AG09309 (cell line): Measurements from ENCODE around the gene MS4A6E.

Experiments
- DNase-seq: peaks from one replicate; pipeline ENCODE4 v3.0.0-alpha.2; 2010; ENCODE audit warnings: low read depth
- H3K4me3 ChIP-seq: 2 replicates; pipeline ENCODE4 v1.5.1; 2011; ENCODE audit warnings: mild to moderate bottlenecking, low read depth, low read length, moderate library complexity; ENCODE audit not compliant: control insufficient read depth
- TF ChIP-seq, protein P1 (sequence below): IDR thresholded peaks from 2 replicates; pipeline ENCODE4 v1.5.1; 2011; ENCODE audit warnings: mild to moderate bottlenecking, low read depth, low read length, inconsistent platforms; ENCODE audit not compliant: insufficient read depth, control insufficient read depth; ENCODE audit errors: missing control alignments

MS4A6E gene

DNA sequence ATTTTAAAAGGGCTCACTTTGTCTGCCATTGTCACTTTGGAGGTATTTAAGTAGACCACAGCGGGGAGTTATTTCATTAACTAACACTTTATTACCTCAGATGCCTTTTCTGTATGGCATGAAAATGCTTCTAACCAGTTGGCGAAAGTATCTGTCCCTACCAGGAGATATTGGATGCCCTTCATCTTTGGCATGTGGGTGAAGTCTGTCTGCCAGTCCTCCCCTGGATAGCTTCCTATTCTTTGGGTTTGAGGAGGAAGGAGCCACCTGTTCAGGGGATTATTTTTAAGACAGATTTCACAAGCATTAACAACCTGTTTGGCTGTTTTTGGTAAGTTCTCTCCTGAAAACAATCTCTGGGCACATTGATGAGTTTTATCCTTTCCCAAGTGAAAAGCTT lies 17.1 kb downstream of the MS4A6E start:
- DNase-seq, result no peak

DNA sequence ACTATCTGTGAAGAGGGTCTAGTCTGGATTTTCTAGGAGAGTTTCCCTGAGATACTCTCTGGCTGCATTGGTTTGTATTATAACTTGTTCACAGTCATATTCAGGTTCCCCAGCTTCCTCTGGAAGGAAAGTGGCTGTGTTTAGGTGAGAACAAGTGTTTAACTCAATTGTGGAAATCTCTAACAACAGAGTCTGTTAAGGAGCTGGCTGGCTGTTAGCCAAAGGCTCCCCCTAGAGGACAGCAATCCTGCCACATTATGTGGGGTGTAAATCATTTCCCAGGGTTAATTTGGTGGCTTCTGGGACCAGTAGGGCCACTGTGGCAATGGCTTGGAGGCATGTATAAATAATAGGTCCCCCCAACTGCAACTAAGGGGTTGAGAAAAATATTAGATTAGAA lies 18.4 kb downstream of the MS4A6E start:
- DNase-seq, result no peak
- H3K4me3 ChIP-seq, result no peak overlapping the region
- TF ChIP-seq, protein P1, sequence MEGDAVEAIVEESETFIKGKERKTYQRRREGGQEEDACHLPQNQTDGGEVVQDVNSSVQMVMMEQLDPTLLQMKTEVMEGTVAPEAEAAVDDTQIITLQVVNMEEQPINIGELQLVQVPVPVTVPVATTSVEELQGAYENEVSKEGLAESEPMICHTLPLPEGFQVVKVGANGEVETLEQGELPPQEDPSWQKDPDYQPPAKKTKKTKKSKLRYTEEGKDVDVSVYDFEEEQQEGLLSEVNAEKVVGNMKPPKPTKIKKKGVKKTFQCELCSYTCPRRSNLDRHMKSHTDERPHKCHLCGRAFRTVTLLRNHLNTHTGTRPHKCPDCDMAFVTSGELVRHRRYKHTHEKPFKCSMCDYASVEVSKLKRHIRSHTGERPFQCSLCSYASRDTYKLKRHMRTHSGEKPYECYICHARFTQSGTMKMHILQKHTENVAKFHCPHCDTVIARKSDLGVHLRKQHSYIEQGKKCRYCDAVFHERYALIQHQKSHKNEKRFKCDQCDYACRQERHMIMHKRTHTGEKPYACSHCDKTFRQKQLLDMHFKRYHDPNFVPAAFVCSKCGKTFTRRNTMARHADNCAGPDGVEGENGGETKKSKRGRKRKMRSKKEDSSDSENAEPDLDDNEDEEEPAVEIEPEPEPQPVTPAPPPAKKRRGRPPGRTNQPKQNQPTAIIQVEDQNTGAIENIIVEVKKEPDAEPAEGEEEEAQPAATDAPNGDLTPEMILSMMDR, result no peak

More for the DNA sequence above, 17.1 kb downstream of the MS4A6E start:
- H3K4me3 ChIP-seq, result no peak overlapping the region
- TF ChIP-seq, protein P1, result no peak

DNA sequence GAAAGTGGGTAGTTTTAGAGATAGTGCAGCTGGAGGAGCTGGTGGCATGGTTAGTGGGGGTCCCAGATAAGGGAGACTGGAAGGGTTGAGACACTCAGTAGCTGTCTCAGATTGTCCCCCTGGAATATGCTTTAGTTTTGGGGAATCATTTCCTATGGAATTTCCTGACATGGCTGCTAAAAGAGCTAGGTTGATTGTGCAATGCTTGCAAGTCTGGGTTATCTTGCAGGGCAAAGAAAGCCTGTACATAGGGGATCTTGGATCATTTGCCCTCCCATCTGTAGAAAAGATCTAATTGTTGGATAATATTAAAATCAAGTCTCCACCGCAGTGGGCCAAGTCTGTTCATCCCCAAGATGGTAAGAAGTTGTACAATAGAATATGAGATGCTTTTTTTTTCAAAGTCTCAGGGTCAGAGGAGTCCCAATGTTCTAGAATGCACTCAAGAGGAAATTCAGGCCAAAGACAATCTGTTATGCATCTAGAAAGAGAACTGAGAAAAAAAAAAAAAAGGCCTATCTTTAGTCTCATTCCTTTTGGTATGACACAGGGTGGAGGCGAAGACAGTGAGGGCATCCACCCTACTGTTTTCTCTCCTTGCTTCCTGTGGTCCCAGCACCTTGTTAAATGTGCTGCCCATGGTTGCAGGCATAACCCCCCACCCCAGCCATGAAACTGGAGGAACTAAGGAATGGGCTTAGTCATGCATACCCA lies 20.2 kb downstream of the MS4A6E start:
- no peak for DNase-seq
- TF ChIP-seq, protein P1, result no peak
- no peak overlapping the region for H3K4me3 ChIP-seq

DNA sequence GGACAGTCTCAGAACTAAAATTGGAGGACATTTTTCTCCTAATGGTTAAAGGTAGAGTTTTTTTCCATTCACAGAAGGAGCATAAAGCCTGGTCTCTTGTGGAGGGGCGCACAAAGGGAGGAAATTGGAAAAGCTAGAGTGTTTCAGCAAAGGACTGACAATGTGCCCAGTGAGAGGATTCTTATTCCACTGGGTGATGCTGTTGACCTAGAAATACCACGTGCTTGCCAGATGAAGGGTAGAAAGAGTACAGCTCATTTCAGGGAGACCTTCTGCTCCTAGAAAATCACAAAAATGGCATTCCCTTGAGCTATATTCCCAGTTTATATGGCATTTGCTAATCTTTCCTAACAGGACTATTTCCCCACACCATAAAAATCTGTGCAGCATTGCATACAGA lies 21.1 kb downstream of the MS4A6E start:
- no peak overlapping the region for H3K4me3 ChIP-seq
- TF ChIP-seq, protein P1, result no peak
- no peak for DNase-seq

DNA sequence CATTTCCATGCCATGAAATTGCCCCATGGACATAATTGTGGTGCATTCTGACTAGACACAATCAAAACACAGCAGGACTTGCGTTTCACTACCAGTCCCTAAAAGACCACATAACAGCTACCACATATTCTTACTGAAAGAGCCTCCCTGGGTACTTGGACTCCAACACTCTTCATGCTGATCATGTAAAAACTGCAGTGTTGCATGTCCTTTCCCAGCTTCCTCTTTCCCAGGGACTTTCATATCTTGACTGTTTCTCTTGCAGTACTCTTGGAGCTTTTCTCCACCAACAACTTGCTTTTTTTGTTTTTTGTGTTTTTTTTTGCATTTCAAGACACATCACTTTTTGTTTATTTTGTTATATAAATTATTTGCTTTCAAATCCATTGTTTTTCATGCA lies 22.9 kb downstream of the MS4A6E start:
- TF ChIP-seq, protein P1, result no peak
- no peak overlapping the region for H3K4me3 ChIP-seq
- DNase-seq, result no peak

DNA sequence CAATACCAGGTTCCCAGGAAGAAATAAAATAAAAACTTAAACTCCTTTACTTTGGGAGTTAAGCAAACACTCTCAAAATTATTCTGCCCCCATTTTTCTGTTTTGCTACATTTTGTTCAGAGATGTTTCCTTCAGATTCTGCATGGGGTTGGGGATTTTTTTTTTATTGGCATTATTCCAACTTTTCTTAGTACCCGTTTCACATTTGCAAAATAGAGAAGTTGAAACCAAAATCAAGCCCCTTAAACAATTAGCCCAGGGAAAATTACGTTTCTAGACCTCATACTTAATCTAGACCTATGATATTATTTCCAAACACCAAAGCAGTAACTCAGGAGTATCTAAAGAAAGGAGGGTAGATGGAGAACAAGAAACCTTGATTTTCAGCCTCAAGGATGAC lies 30.7 kb downstream of the MS4A6E start:
- no peak overlapping the region for H3K4me3 ChIP-seq
- TF ChIP-seq, protein P1, result no peak
- no peak for DNase-seq
